ENCODE measurements around the gene ALX1.

GRCh38 chr12:85277191-85277590 is 2.8 kb upstream of the ALX1 start:
- TF ChIP-seq POLR2A (IDR thresholded peaks at IDR 0.05) (no peak), CTCF (IDR thresholded peaks at IDR 0.05) (no peak)

Data from body of pancreas (tissue), 4 donors.